ENCODE results near the gene FOXO3. TPM values are rescaled to one million over a fixed set of nuclear protein-coding genes. Genes with fewer than 3 reads are reported as not detected.

Gene FOXO3
- total RNA-seq, 1 experiment from 2014 or later: 43.8 TPM

GRCh38 chr6:108565893-108566292, 5.2 kb downstream of the FOXO3 start:
- ChIA-PET CTCF (no interaction called here), POLR2A (no interaction called here)
- ATAC-seq: no peak
- no TSS peak for BruUV-seq (replicated peaks)
- H3K4me3 ChIP-seq (ENCODE audit: low read depth in 2 of 2, low read length in 2 of 2): no peak overlapping the region
- no peak for TF ChIP-seq TCF7L2 (IDR thresholded peaks at IDR 0.05; ENCODE audit: low read depth, low read length)
- TF ChIP-seq REST (IDR thresholded peaks at IDR 0.05; ENCODE audit: insufficient read depth in 1 of 2, low read depth in 2 of 2, low read length in 1 of 2): no peak
- H3K4me1 ChIP-seq (ENCODE audit: control insufficient read depth, insufficient read depth, low read length): peaks cover 34% of the 10 kb centered on the region
- DNase-seq (ENCODE audit: low read depth, low spot score): no peak
- H3K27me3 ChIP-seq (ENCODE audit: control insufficient read depth, insufficient read depth, low read length): no peaks in the 10 kb centered on the region
- H3K9me3 ChIP-seq (ENCODE audit: control insufficient read depth, insufficient read depth, low read depth, low read length): no peaks in the 10 kb centered on the region
- no peaks in the 10 kb centered on the region; the same call in 1 of the 2 replicates for H3K36me3 ChIP-seq (ENCODE audit: control insufficient read depth, insufficient read depth, low read length)
- intact Hi-C loops (cut with micrococcal nuclease; ENCODE audit: unreplicated experiment): no loop called here
- in situ Hi-C loops (cut with HindIII; ENCODE audit: low pct_unique_long_range_greater_than_20kb, low sequenced_read_pairs): no loop called here
- H3K27ac ChIP-seq (ENCODE audit: low read length): no peak overlapping the region

GRCh38 chr6:108566406-108566805, 5.7 kb downstream of the FOXO3 start:
- Histone ChIP-seq H3K4me1 (ENCODE audit: control insufficient read depth, insufficient read depth, low read length) (peaks cover 34% of the 10 kb centered on the region), H3K27ac (ENCODE audit: low read length) (no peak overlapping the region), H3K9me3 (ENCODE audit: control insufficient read depth, insufficient read depth, low read depth, low read length) (no peaks in the 10 kb centered on the region), H3K36me3 (ENCODE audit: control insufficient read depth, insufficient read depth, low read length) (no peaks in the 10 kb centered on the region; the same call in 1 of the 2 replicates), H3K4me3 (ENCODE audit: low read depth in 2 of 2, low read length in 2 of 2) (no peak overlapping the region), H3K27me3 (ENCODE audit: control insufficient read depth, insufficient read depth, low read length) (no peaks in the 10 kb centered on the region)
- no TSS peak for BruUV-seq (replicated peaks)
- POLR2A ChIA-PET: interaction anchor here (0.8 kb wide), 1 partner anchor 22 kb away, joined by 3 read pairs; no protein-coding TSS in a partner anchor
- intact Hi-C loops (cut with micrococcal nuclease; ENCODE audit: unreplicated experiment) (no loop called here), in situ Hi-C loops (cut with HindIII; ENCODE audit: low pct_unique_long_range_greater_than_20kb, low sequenced_read_pairs) (no loop called here)
- no peak for TF ChIP-seq REST (IDR thresholded peaks at IDR 0.05; ENCODE audit: insufficient read depth in 1 of 2, low read depth in 2 of 2, low read length in 1 of 2)
- ATAC-seq (no peak), DNase-seq (ENCODE audit: low read depth, low spot score) (no peak)
- CTCF ChIA-PET: no interaction called here

GRCh38 chr6:108568101-108568500, 7.4 kb downstream of the FOXO3 start:
- DNase-seq (ENCODE audit: low read depth, low spot score): no peak
- CTCF ChIA-PET: interaction anchor here (0.6 kb wide), 1 partner anchor 514 kb away, joined by 3 read pairs; no protein-coding TSS in a partner anchor
- Histone ChIP-seq H3K4me1 (ENCODE audit: control insufficient read depth, insufficient read depth, low read length) (peaks cover 30% of the 10 kb centered on the region), H3K27me3 (ENCODE audit: control insufficient read depth, insufficient read depth, low read length) (no peaks in the 10 kb centered on the region), H3K27ac (ENCODE audit: low read length) (no peak overlapping the region), H3K36me3 (ENCODE audit: control insufficient read depth, insufficient read depth, low read length) (no peaks in the 10 kb centered on the region; the same call in 1 of the 2 replicates), H3K4me3 (ENCODE audit: low read depth in 2 of 2, low read length in 2 of 2) (no peak overlapping the region), H3K9me3 (ENCODE audit: control insufficient read depth, insufficient read depth, low read depth, low read length) (no peaks in the 10 kb centered on the region)
- POLR2A ChIA-PET: interaction anchor here (0.6 to 0.7 kb wide), 3 partner anchors 8 to 282 kb away, joined by 4 to 10 read pairs (median 6); no protein-coding TSS in a partner anchor
- no peak for TF ChIP-seq SIN3A (IDR thresholded peaks at IDR 0.05; ENCODE audit: borderline replicate concordance, insufficient read depth, low read depth, low read length)
- TF ChIP-seq TCF7L2 (IDR thresholded peaks at IDR 0.05; ENCODE audit: low read depth, low read length): no peak
- BruUV-seq (replicated peaks): no TSS peak
- ATAC-seq: no peak
- intact Hi-C loops (cut with micrococcal nuclease; ENCODE audit: unreplicated experiment): no loop called here
- in situ Hi-C loops (cut with HindIII; ENCODE audit: low pct_unique_long_range_greater_than_20kb, low sequenced_read_pairs): no loop called here
